IMR-90 (cell line): ENCODE data around the gene STON2. TPM values are rescaled to one million over a fixed set of nuclear protein-coding genes. Genes with fewer than 3 reads are reported as not detected.

ENCODE experiments used
- ATAC-seq: fragments of 200-7000 bp; cut with Tn5 transposase; 2 replicates; pipeline ENCODE4 v1.9.1; 2020; ENCODE audit warnings: low read depth, mild to moderate bottlenecking, moderate library complexity
- BruUV-seq: library from RNA; stranded (reverse); fragments of 400-500 nt; replicated peaks from 2 replicates; lab custom pipeline; 2021; lab: Mats Ljungman, UMichigan
- CTCF ChIA-PET: fragments of 300-600 bp; formaldehyde crosslinking; extraction: SDS; loops from one replicate; lab custom pipeline; 2021; ENCODE audit warnings: antibody characterized with exemption; lab: Yijun Ruan, JAX
- POLR2A ChIA-PET: fragments of 300-600 bp; sonication (Branson Sonifier 250); formaldehyde crosslinking; loops from one replicate; lab custom pipeline; 2022; ENCODE audit warnings: antibody characterized with exemption; ENCODE audit not compliant: unreplicated experiment; lab: Charles Lee
- DNase-seq: peaks from one replicate; pipeline ENCODE4 v3.0.0; 2013
- H2AFZ ChIP-seq: replicated peaks from 2 replicates; pipeline ENCODE3; 2013; ENCODE audit warnings: low read length, mild to moderate bottlenecking; ENCODE audit not compliant: poor library complexity
- H2AK5ac ChIP-seq: 2 replicates; pipeline ENCODE4 v1.6.1; 2013; ENCODE audit warnings: low read depth, low read length, inconsistent platforms
- H2AK9ac ChIP-seq: replicated peaks from 2 replicates; pipeline ENCODE3; 2013; ENCODE audit warnings: mild to moderate bottlenecking, low read depth, low read length, moderate library complexity; ENCODE audit not compliant: poor library complexity
- H2BK120ac ChIP-seq: 2 replicates; pipeline ENCODE4 v1.6.1; 2013; ENCODE audit warnings: low read depth, low read length, inconsistent platforms
- H2BK15ac ChIP-seq: 3 replicates; pipeline ENCODE4 v1.6.1; 2013; ENCODE audit warnings: low read depth, low read length, inconsistent platforms
- H2BK20ac ChIP-seq: 2 replicates; pipeline ENCODE4 v1.6.1; 2013; ENCODE audit warnings: low read depth, mild to moderate bottlenecking, inconsistent platforms, low read length, moderate library complexity
- H2BK5ac ChIP-seq: 2 replicates; pipeline ENCODE4 v1.6.1; 2013; ENCODE audit warnings: mild to moderate bottlenecking, low read depth, low read length, inconsistent platforms; ENCODE audit not compliant: poor library complexity, severe bottlenecking
- H3K14ac ChIP-seq: replicated peaks from 2 replicates; pipeline ENCODE4 v1.6.1; 2013; ENCODE audit warnings: low read depth, low read length, inconsistent platforms
- H3K18ac ChIP-seq: 2 replicates; pipeline ENCODE4 v1.6.1; 2013; ENCODE audit warnings: low read depth, low read length, control low read depth
- H3K23ac ChIP-seq: 2 replicates; pipeline ENCODE4 v1.6.1; 2013; ENCODE audit warnings: low read depth, low read length, inconsistent platforms
- H3K27ac ChIP-seq: 2 replicates; pipeline ENCODE4 v1.5.1; 2013; ENCODE audit warnings: mild to moderate bottlenecking, control low read depth, low read length; ENCODE audit not compliant: insufficient read depth
- H3K27me3 ChIP-seq: 2 replicates; pipeline ENCODE4 v1.6.1; 2013; ENCODE audit warnings: low read length; ENCODE audit not compliant: control insufficient read depth, insufficient read depth
- H3K36me3 ChIP-seq: 2 replicates; pipeline ENCODE4 v1.6.1; 2013; ENCODE audit warnings: low read length, mixed read lengths; ENCODE audit not compliant: control insufficient read depth, insufficient read depth
- H3K4ac ChIP-seq: 2 replicates; pipeline ENCODE4 v1.6.1; 2013; ENCODE audit warnings: low read depth, low read length, inconsistent platforms
- H3K4me1 ChIP-seq: 2 replicates; pipeline ENCODE4 v1.6.1; 2013; ENCODE audit warnings: low read length, mixed read lengths; ENCODE audit not compliant: control insufficient read depth, insufficient read depth
- H3K4me2 ChIP-seq: 2 replicates; pipeline ENCODE4 v1.6.1; 2013; ENCODE audit warnings: low read depth, mild to moderate bottlenecking, control low read depth, low read length, moderate library complexity
- H3K4me3 ChIP-seq: 2 replicates; pipeline ENCODE4 v1.5.1; 2013; ENCODE audit warnings: low read depth, mild to moderate bottlenecking, control low read depth, low read length, moderate library complexity; ENCODE audit not compliant: insufficient read depth
- H3K56ac ChIP-seq: 2 replicates; pipeline ENCODE4 v1.6.1; 2013; ENCODE audit warnings: low read length, inconsistent platforms; ENCODE audit not compliant: insufficient read depth; ENCODE audit errors: extremely low read depth
- H3K79me1 ChIP-seq, 2 experiments: 2 replicates each; pipeline ENCODE4 v1.6.1; 2013; ENCODE audit warnings: low read length in 2 of 2, inconsistent platforms in 1 of 2, low read depth in 1 of 2
- H3K9ac ChIP-seq: 2 replicates; pipeline ENCODE4 v1.6.1; 2013; ENCODE audit warnings: low read depth, low read length, control low read depth
- H3K9me1 ChIP-seq: 2 replicates; pipeline ENCODE4 v1.6.1; 2013; ENCODE audit warnings: low read length, inconsistent platforms; ENCODE audit not compliant: insufficient read depth
- H3K9me3 ChIP-seq: 2 replicates; pipeline ENCODE4 v1.6.1; 2013; ENCODE audit warnings: low read length; ENCODE audit not compliant: control insufficient read depth, insufficient read depth
- H4K20me1 ChIP-seq: 2 replicates; pipeline ENCODE4 v1.6.1; 2013; ENCODE audit warnings: low read length, inconsistent platforms; ENCODE audit not compliant: insufficient read depth
- H4K5ac ChIP-seq: 2 replicates; pipeline ENCODE4 v1.6.1; 2013; ENCODE audit warnings: mild to moderate bottlenecking, low read depth, low read length, control low read depth
- H4K8ac ChIP-seq, 2 experiments: 2 replicates each; pipeline ENCODE4 v1.6.1; 2013; ENCODE audit warnings: low read depth in 2 of 2, low read length in 2 of 2, control low read depth in 1 of 2, inconsistent platforms in 1 of 2
- H4K91ac ChIP-seq: 2 replicates; pipeline ENCODE4 v1.6.1; 2013; ENCODE audit warnings: low read depth, low read length, inconsistent platforms; ENCODE audit not compliant: insufficient read depth
- CEBPB ChIP-seq: IDR thresholded peaks from 2 replicates; pipeline ENCODE4 v1.6.1; 2012; ENCODE audit warnings: low read depth, low read length, improper control_type of control experiment
- MAFK ChIP-seq: IDR thresholded peaks from 2 replicates; pipeline ENCODE4 v1.6.1; 2012; ENCODE audit warnings: low read depth, low read length, improper control_type of control experiment
- MAZ ChIP-seq: IDR thresholded peaks from 2 replicates; pipeline ENCODE4 v1.6.1; 2012; ENCODE audit warnings: low read depth, mild to moderate bottlenecking, low read length, improper control_type of control experiment, moderate library complexity, borderline replicate concordance
- NFE2L2 ChIP-seq: fragments of 150-350 bp; IDR thresholded peaks from 2 replicates; pipeline ENCODE4 v1.6.1; 2016; ENCODE audit warnings: low read depth, mild to moderate bottlenecking, low read length
- POLR2A ChIP-seq: IDR thresholded peaks from 2 replicates; pipeline ENCODE4 v1.6.1; 2012; ENCODE audit warnings: mild to moderate bottlenecking, low read depth, low read length
- RAD21 ChIP-seq: IDR thresholded peaks from 2 replicates; pipeline ENCODE4 v1.6.1; 2012; ENCODE audit warnings: low read length, improper control_type of control experiment
- RCOR1 ChIP-seq: IDR thresholded peaks from 2 replicates; pipeline ENCODE4 v1.6.1; 2012; ENCODE audit warnings: mild to moderate bottlenecking, low read length, improper control_type of control experiment; ENCODE audit not compliant: insufficient replicate concordance
- WGBS, 2 experiments: methylation state at CpG; one replicate each; pipeline versions ENCODE4 v1.1.5 to v1.1.7; 2013; ENCODE audit warnings: missing lambda C conversion rate in 2 of 2; ENCODE audit not compliant: insufficient read length in 1 of 2; ENCODE audit errors: extremely low coverage in 2 of 2; 5-methylcytosine and 5-hydroxymethylcytosine counted together
- dilution Hi-C: fragments of 300-500 bp; cut with HindIII; formaldehyde crosslinking; loops from one replicate; pipeline ENCODE4 v1.14.3; 2018; ENCODE audit warnings: low sequenced_read_pairs; ENCODE audit not compliant: unreplicated experiment
- in situ Hi-C: fragments of 300-500 bp; cut with MboI; formaldehyde crosslinking; loops from 3 replicates; pipeline ENCODE4 v1.14.3; 2019; ENCODE audit warnings: low sequenced_read_pairs, inconsistent platforms, mixed read lengths
- intact Hi-C: fragments of 100-400 bp; cut with micrococcal nuclease; formaldehyde crosslinking; loops from 2 replicates; pipeline ENCODE4 v1.10.0; 2022
- polyA plus RNA-seq, 3 experiments: library from polyadenylated mRNA; depleted of rRNA; stranded (reverse); fragments of >200 nt; gene quantifications; 2 replicates each; pipeline ENCODE4 v1.2.3, GENCODE V29; 2012; ENCODE audit warnings: low replicate concordance in 1 of 3
- total RNA-seq: library from RNA; depleted of rRNA; stranded (reverse); fragments of >200 nt; gene quantifications from 2 replicates; pipeline ENCODE4 v1.2.3, GENCODE V29; 2012
- TF ChIP-seq, protein P1 (sequence below): fragments of 150-350 bp; IDR thresholded peaks from 2 replicates; pipeline ENCODE4 v1.6.1; 2016; ENCODE audit warnings: low read depth, mild to moderate bottlenecking, low read length, moderate library complexity, borderline replicate concordance
- TF ChIP-seq, protein P2 (sequence below): conservative IDR thresholded peaks from 2 replicates; pipeline ENCODE4 v1.5.1; 2012; ENCODE audit warnings: mild to moderate bottlenecking, low read depth, low read length, improper control_type of control experiment

The STON2 gene
- total and polyA plus RNA-seq, 2 of the 4 experiments (the other 2 are of a cell fraction): not detected

DNA sequence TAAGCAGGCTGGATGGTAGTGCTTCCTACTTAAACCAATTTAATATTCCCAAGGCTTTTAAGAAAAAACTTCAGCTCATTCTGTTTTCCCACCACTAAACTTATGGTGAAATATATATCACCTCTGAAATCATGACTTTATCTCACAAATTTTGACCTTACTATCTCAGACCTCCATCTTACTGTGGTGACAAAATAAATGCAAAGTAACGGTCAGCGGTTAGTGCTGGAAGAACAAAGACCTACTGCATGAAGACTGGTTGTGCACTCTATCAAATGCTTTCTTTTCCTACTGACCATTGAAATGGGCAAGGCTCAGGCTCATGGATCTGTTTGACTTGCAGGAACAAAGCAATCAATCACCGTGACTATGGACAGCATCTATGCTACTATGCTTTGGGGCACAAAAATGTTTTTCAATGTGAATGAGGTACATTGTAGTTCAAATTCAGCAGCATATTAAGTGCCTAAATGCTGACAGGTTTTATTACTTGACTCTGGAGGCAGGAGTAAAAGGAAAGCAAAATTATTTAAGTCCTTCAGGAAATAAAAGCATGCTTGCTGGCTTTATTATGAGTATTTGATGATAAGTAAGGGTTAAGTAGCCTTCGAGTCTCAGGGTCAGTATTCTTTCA lies 136.2 kb downstream of the STON2 start:
- Histone ChIP-seq H3K27me3 (no peaks in the 10 kb centered on the region), H3K27ac (no peak overlapping the region), H3K18ac (no peak overlapping the region), H2AFZ (no peak overlapping the region), H4K20me1 (no peaks in the 10 kb centered on the region), H3K4ac (no peak overlapping the region), H3K23ac (no peak overlapping the region), H3K4me3 (no peak overlapping the region), H3K79me1 (no peaks in the 10 kb centered on the region), H3K4me1 (no peaks in the 10 kb centered on the region), H3K56ac (no peak overlapping the region), H3K4me2 (no peak overlapping the region), H2AK5ac (no peak overlapping the region), H3K14ac (no peak overlapping the region), H3K9ac (no peak overlapping the region), H2BK20ac (no peak overlapping the region), H2BK15ac (no peak overlapping the region), H3K9me3 (no peaks in the 10 kb centered on the region), H4K5ac (no peak overlapping the region), H3K9me1 (no peaks in the 10 kb centered on the region), H3K36me3 (no peaks in the 10 kb centered on the region), H4K91ac (no peak overlapping the region), H2BK120ac (no peak overlapping the region), H2AK9ac (no peak overlapping the region), H4K8ac (no peak overlapping the region), H2BK5ac (no peak overlapping the region)
- ATAC-seq: no peak
- BruUV-seq: no TSS peak
- DNase-seq: no peak
- CTCF ChIA-PET: interaction anchor here (0.6 kb wide), 1 partner anchor 15 kb away, joined by 3 read pairs; no protein-coding TSS in a partner anchor
- TF ChIP-seq MAZ (no peak), MAFK (no peak), POLR2A (no peak), RCOR1 (no peak), RAD21 (no peak), NFE2L2 (no peak), CEBPB (no peak)
- TF ChIP-seq, protein P1, sequence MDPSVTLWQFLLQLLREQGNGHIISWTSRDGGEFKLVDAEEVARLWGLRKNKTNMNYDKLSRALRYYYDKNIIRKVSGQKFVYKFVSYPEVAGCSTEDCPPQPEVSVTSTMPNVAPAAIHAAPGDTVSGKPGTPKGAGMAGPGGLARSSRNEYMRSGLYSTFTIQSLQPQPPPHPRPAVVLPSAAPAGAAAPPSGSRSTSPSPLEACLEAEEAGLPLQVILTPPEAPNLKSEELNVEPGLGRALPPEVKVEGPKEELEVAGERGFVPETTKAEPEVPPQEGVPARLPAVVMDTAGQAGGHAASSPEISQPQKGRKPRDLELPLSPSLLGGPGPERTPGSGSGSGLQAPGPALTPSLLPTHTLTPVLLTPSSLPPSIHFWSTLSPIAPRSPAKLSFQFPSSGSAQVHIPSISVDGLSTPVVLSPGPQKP: no peak
- TF ChIP-seq, protein P2, sequence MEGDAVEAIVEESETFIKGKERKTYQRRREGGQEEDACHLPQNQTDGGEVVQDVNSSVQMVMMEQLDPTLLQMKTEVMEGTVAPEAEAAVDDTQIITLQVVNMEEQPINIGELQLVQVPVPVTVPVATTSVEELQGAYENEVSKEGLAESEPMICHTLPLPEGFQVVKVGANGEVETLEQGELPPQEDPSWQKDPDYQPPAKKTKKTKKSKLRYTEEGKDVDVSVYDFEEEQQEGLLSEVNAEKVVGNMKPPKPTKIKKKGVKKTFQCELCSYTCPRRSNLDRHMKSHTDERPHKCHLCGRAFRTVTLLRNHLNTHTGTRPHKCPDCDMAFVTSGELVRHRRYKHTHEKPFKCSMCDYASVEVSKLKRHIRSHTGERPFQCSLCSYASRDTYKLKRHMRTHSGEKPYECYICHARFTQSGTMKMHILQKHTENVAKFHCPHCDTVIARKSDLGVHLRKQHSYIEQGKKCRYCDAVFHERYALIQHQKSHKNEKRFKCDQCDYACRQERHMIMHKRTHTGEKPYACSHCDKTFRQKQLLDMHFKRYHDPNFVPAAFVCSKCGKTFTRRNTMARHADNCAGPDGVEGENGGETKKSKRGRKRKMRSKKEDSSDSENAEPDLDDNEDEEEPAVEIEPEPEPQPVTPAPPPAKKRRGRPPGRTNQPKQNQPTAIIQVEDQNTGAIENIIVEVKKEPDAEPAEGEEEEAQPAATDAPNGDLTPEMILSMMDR: no peak
- POLR2A ChIA-PET: no interaction called here
- 100% methylated on average over 1 of the region's 4 CpGs; no CpG with 5 or more reads in 1 of the 2 experiments for WGBS, 2 experiments
- intact Hi-C loops (no loop called here), in situ Hi-C loops (no loop called here), dilution Hi-C loops (no loop called here)
